Activated effector memory CD4-positive, alpha-beta T cell treated with Interleukin-2 at 50 U/mL for 16 hours (primary cell): ENCODE results near the gene ADCY4.
"Not testable (repeated sequence)": the region's sequence is repeated elsewhere in the genome, so short reads cannot be mapped to it uniquely, and the experiment has no call there.

ENCODE experiments used
- DNase-seq: peaks from one replicate; pipeline ENCODE4 v3.0.0-alpha.2; 2020

The ADCY4 gene

GRCh38 chr14:24334431-24335291 is at the start of gene ADCY4:
ADCY4 (minus strand) TSS chr14:24335071; CDS start chr14:24334652, 419 bp downstream.
- no peak for DNase-seq

- DNase-seq = no peak
These were observed 49.3 kb upstream of the ADCY4 start for GRCh38 chr14:24384169-24384568.

GRCh38 chr14:24382064-24382371 is 47.1 kb upstream of the ADCY4 start:
- DNase-seq = no peak

- no peak for DNase-seq
These were observed 46.6 kb upstream of the ADCY4 start for GRCh38 chr14:24381363-24382063.

- DNase-seq = no peak
These were observed 45.2 kb upstream of the ADCY4 start for GRCh38 chr14:24379907-24380730.

- no peak for DNase-seq
These were observed 44.4 kb upstream of the ADCY4 start for GRCh38 chr14:24378981-24379906.

GRCh38 chr14:24378327-24378726 is 43.5 kb upstream of the ADCY4 start:
- no peak for DNase-seq

- no peak for DNase-seq
These were observed 42.8 kb upstream of the ADCY4 start for GRCh38 chr14:24377657-24378056.

- DNase-seq = no peak
These were observed 42.3 kb upstream of the ADCY4 start for GRCh38 chr14:24377126-24377525.

GRCh38 chr14:24376448-24377070 is 41.7 kb upstream of the ADCY4 start:
- DNase-seq = no peak

- DNase-seq = no peak
These were observed 38.0 kb upstream of the ADCY4 start for GRCh38 chr14:24372701-24373416.

GRCh38 chr14:24371605-24372004 is 36.7 kb upstream of the ADCY4 start:
- not testable (repeated sequence) for DNase-seq

GRCh38 chr14:24370748-24371147 is 35.9 kb upstream of the ADCY4 start:
- no peak for DNase-seq

- no peak for DNase-seq
These were observed 35.2 kb upstream of the ADCY4 start for GRCh38 chr14:24369907-24370687.

GRCh38 chr14:24369463-24369862 is 34.6 kb upstream of the ADCY4 start:
- DNase-seq = no peak

GRCh38 chr14:24368562-24369252 is 33.8 kb upstream of the ADCY4 start:
- DNase-seq = no peak

GRCh38 chr14:24368212-24368561 is 33.3 kb upstream of the ADCY4 start:
- no peak for DNase-seq

- DNase-seq = no peak
These were observed 32.8 kb upstream of the ADCY4 start, which contains the start of gene NFATC4 for GRCh38 chr14:24367514-24368211. NFATC4 (plus strand) TSS chr14:24368184; CDS start chr14:24368341, 157 bp downstream.
